ENCODE results near the gene BNIP5. TPM values are rescaled to one million over a fixed set of nuclear protein-coding genes. Genes with fewer than 3 reads are reported as not detected.

The BNIP5 gene
- total RNA-seq, 6 experiments from 2014 or later = not detected

DNA sequence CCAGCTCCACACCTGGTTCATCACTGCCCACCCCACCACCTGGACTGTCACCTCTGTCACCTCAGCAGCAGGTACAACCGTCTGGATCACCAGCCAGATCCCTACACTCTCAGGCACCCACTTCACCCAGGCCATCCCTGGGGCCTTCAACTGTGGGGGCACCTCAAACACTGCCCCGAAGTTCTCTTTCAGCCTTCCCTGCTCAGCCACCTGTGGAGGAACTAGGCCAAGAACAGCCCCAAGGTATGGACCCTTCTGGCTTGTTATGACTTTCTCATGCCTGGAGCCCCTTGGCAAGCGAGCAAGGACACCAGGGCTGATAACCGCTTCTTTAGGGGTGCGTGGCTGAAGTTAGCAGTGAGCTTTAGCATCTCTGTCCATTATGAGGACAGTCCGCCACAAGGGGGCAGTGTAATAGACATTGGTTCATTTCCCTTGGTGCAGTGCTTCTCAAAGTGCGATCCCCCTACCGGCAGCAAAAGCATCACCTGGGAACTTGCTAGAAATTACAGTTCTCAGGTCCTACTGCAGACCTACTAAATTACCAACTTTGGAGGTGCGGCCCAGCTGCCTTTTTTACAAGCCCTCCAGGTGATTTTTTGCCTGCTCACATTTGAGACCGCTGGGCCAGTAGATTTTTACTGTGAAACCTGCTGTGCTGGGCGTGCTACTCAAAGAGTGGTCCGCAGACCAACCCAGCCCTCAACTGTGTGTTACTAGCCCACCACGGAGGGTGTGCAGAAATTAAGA is 34.3 kb downstream of the BNIP5 start:
- ATAC-seq (peak; percentile 97 to 99 (median 98)), DNase-seq (peak; percentile 78 to 91 (median 81))
- intact Hi-C loops (cut with DNase I) = loop anchor here (10.0 kb wide), 1 partner anchor 62 kb away; no protein-coding TSS in a partner anchor
- H3K27me3 ChIP-seq = no peaks in the 10 kb centered on the region
- no peak overlapping the region for H3K4me3 ChIP-seq
- no peaks in the 10 kb centered on the region for H3K36me3 ChIP-seq
- no peaks in the 10 kb centered on the region for H3K9me3 ChIP-seq
- H3K4me1 ChIP-seq = no peaks in the 10 kb centered on the region
- WGBS (ENCODE audit: insufficient coverage, low coverage, low lambda C conversion rate, missing lambda C conversion rate) = 17% methylated on average over 11 of the region's 13 CpGs
- no peak overlapping the region for H3K27ac ChIP-seq
- TF ChIP-seq, protein P1, sequence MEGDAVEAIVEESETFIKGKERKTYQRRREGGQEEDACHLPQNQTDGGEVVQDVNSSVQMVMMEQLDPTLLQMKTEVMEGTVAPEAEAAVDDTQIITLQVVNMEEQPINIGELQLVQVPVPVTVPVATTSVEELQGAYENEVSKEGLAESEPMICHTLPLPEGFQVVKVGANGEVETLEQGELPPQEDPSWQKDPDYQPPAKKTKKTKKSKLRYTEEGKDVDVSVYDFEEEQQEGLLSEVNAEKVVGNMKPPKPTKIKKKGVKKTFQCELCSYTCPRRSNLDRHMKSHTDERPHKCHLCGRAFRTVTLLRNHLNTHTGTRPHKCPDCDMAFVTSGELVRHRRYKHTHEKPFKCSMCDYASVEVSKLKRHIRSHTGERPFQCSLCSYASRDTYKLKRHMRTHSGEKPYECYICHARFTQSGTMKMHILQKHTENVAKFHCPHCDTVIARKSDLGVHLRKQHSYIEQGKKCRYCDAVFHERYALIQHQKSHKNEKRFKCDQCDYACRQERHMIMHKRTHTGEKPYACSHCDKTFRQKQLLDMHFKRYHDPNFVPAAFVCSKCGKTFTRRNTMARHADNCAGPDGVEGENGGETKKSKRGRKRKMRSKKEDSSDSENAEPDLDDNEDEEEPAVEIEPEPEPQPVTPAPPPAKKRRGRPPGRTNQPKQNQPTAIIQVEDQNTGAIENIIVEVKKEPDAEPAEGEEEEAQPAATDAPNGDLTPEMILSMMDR (IDR thresholded peaks at IDR 0.05) = peak; percentile 92 to 98 (median 96)
- TF ChIP-seq POLR2A (IDR thresholded peaks at IDR 0.05) = no peak

DNA sequence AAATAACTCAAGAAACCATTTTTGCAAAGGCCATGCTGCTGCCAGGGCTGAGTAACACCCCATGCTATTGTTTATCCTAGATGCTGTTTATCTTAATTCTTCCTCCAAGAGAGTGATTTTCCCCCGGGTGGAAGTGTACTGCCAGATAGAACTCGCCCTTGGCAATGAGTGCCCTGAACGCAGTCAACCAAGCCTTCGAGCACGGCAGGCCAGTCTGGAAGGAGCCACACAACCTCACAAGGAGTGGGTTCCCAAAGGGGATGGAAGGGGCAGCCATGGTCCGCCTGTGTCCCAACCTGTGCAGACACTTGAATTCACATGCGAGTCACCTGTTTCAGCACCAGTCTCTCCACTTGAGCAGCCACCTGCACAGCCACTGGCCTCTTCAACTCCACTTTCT is 34.9 kb downstream of the BNIP5 start:
- Histone ChIP-seq H3K27me3 (no peaks in the 10 kb centered on the region), H3K4me3 (no peak overlapping the region), H3K27ac (no peak overlapping the region), H3K36me3 (no peaks in the 10 kb centered on the region), H3K9me3 (no peaks in the 10 kb centered on the region), H3K4me1 (no peaks in the 10 kb centered on the region)
- DNase-seq = no peak
- WGBS (ENCODE audit: insufficient coverage, low coverage, low lambda C conversion rate, missing lambda C conversion rate) = 82% methylated on average over 5 of the region's 7 CpGs
- no peak for TF ChIP-seq POLR2A (IDR thresholded peaks at IDR 0.05)
- TF ChIP-seq, protein P1 (IDR thresholded peaks at IDR 0.05) = no peak
- ATAC-seq = no peak
- intact Hi-C loops (cut with DNase I) = loop anchor here (10.0 kb wide), 1 partner anchor 63 kb away; no protein-coding TSS in a partner anchor

DNA sequence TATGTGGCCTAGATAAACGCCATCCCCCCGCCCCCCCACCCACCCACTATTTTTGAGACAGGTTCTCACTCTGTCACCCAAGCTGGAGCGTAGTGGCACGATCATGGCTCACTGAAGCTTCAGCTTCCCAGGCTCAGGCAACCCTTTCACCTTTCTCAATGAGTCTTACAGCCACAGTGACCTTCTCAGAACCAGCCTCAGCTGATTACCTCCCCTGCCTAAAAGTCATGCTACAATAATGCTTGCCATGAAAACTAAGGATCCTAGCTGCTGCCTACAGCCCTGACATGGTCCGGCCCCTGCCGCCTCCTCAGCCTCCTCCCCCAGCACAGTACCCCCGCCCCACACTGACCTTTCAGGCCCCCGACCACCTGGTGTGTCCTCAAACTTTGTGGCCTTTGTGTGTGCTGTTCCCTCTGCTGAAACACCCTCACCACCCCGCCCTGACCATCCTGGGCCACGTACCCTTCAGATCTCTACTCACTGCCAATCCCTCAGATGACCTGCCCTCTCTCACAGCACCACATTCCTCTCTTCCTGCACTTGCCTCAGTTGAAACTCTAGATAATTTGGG is 35.5 kb downstream of the BNIP5 start:
- Histone ChIP-seq H3K27me3 (no peaks in the 10 kb centered on the region), H3K9me3 (no peaks in the 10 kb centered on the region), H3K4me1 (no peaks in the 10 kb centered on the region), H3K27ac (no peak overlapping the region), H3K4me3 (no peak overlapping the region), H3K36me3 (no peaks in the 10 kb centered on the region)
- intact Hi-C loops (cut with DNase I) = loop anchor here (10.0 kb wide), 1 partner anchor 64 kb away; no protein-coding TSS in a partner anchor
- TF ChIP-seq POLR2A (IDR thresholded peaks at IDR 0.05) = no peak
- TF ChIP-seq, protein P1 (IDR thresholded peaks at IDR 0.05) = no peak
- no peak for DNase-seq
- no peak for ATAC-seq
- 69% methylated on average over 9 of the region's 10 CpGs for WGBS (ENCODE audit: insufficient coverage, low coverage, low lambda C conversion rate, missing lambda C conversion rate)

DNA sequence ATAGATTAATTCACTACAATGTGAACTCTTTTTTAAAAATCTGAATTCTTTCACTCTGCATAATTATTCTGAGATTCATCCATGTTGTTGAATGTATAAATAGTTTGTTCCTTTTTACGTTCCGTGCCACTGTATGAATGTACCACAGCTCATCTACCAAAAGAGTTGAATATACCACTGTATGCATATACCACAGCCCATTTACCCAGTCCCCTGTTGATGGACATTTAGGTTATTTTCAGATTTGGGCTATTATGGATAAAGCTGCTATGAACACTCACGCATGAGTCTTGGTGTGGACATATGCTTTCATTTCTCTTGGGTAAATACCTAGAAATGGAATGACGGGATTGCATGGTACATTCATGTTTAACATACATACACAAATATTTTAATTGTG is 38.7 kb downstream of the BNIP5 start:
- no peak overlapping the region for H3K27ac ChIP-seq
- no peaks in the 10 kb centered on the region for H3K9me3 ChIP-seq
- H3K4me3 ChIP-seq = no peak overlapping the region
- no peaks in the 10 kb centered on the region for H3K4me1 ChIP-seq
- TF ChIP-seq, protein P1 (IDR thresholded peaks at IDR 0.05) = no peak
- TF ChIP-seq POLR2A (IDR thresholded peaks at IDR 0.05) = no peak
- intact Hi-C loops (cut with DNase I) = no loop called here
- no peaks in the 10 kb centered on the region for H3K27me3 ChIP-seq
- WGBS (ENCODE audit: insufficient coverage, low coverage, low lambda C conversion rate, missing lambda C conversion rate) = 83% methylated on average over 4 of the region's 4 CpGs
- no peaks in the 10 kb centered on the region for H3K36me3 ChIP-seq
- no peak for DNase-seq
- ATAC-seq = no peak

All from right lobe of liver (tissue), 6 donors.